G401 (cell line): Measurements from ENCODE around the gene AMOT. TPM values are rescaled to one million over a fixed set of nuclear protein-coding genes. Genes with fewer than 3 reads are reported as not detected.

Source experiments
- DNase-seq: peaks from one replicate; pipeline ENCODE4 v3.0.0-alpha.2; 2015; ENCODE audit warnings: low spot score
- in situ Hi-C: cut with HindIII; loops from 2 replicates; pipeline ENCODE4 v1.10.0; 2016; ENCODE audit warnings: low sequenced_read_pairs, mixed read lengths
- total RNA-seq: library from RNA; depleted of rRNA; stranded (reverse); fragments of >200 nt; shearing (Covaris generic); gene quantifications from 2 replicates; pipeline ENCODE4 v1.2.3, GENCODE V29; 2014

The AMOT gene
- total RNA-seq, 1 experiment from 2014 or later = not detected

GRCh38 chrX:112812741-112813140, 27.9 kb downstream of the AMOT start:
- DNase-seq = peak; percentile 5
- in situ Hi-C loops = no loop called here

GRCh38 chrX:112808651-112809195, 31.9 kb downstream of the AMOT start:
- in situ Hi-C loops = no loop called here
- DNase-seq = no peak

GRCh38 chrX:112808007-112808406, 32.6 kb downstream of the AMOT start:
- in situ Hi-C loops = no loop called here
- no peak for DNase-seq

- no peak for DNase-seq
- in situ Hi-C loops = no loop called here
Observed at GRCh38 chrX:112803060-112803459, 37.6 kb downstream of the AMOT start.

- in situ Hi-C loops = no loop called here
- no peak for DNase-seq
Observed at GRCh38 chrX:112802541-112802940, 38.1 kb downstream of the AMOT start.

- in situ Hi-C loops = no loop called here
- no peak for DNase-seq
Observed at GRCh38 chrX:112800971-112801775, 39.5 kb downstream of the AMOT start.

GRCh38 chrX:112799425-112799824, 41.2 kb downstream of the AMOT start:
- DNase-seq = no peak
- in situ Hi-C loops = no loop called here

- no peak for DNase-seq
- in situ Hi-C loops = no loop called here
Observed at GRCh38 chrX:112798736-112799135, 41.9 kb downstream of the AMOT start.

- in situ Hi-C loops = no loop called here
- DNase-seq = no peak
Observed at GRCh38 chrX:112789931-112790330, 50.7 kb downstream of the AMOT start.

GRCh38 chrX:112786076-112786475, 54.6 kb downstream of the AMOT start:
- in situ Hi-C loops = no loop called here
- no peak for DNase-seq

- in situ Hi-C loops = no loop called here
- DNase-seq = no peak
Observed at GRCh38 chrX:112785344-112785743, 55.3 kb downstream of the AMOT start.

GRCh38 chrX:112784692-112785091, 55.9 kb downstream of the AMOT start:
- DNase-seq = peak; percentile 12
- in situ Hi-C loops = no loop called here

GRCh38 chrX:112779139-112779538, 61.5 kb downstream of the AMOT start:
- in situ Hi-C loops = no loop called here
- no peak for DNase-seq

GRCh38 chrX:112774651-112775293, 65.9 kb downstream of the AMOT start:
- DNase-seq = no peak

GRCh38 chrX:112774142-112774541, 66.5 kb downstream of the AMOT start:
- in situ Hi-C loops = no loop called here
- DNase-seq = no peak

More at GRCh38 chrX:112774651-112775293, 65.9 kb downstream of the AMOT start:
- in situ Hi-C loops = no loop called here

- DNase-seq = no peak
- in situ Hi-C loops = no loop called here
Observed at GRCh38 chrX:112769034-112769433, 71.6 kb downstream of the AMOT start.

GRCh38 chrX:112768563-112768962, 72.1 kb downstream of the AMOT start:
- in situ Hi-C loops = no loop called here
- no peak for DNase-seq

GRCh38 chrX:112766774-112767173, 73.9 kb downstream of the AMOT start:
- no peak for DNase-seq
- in situ Hi-C loops = no loop called here

- no peak for DNase-seq
- in situ Hi-C loops = no loop called here
Observed at GRCh38 chrX:112761242-112762207, 79.1 kb downstream of the AMOT start.
